GM19238 (cell line): ENCODE data around the gene POLD4.
A peak's percentile ranks its signal among the peaks of the same experiment; 100 is the strongest.

ENCODE experiments used
- DNase-seq: peaks from one replicate; pipeline ENCODE4 v3.0.0; 2011; ENCODE audit warnings: low spot score; ENCODE audit not compliant: insufficient read length

The POLD4 gene

GRCh38 chr11:67317888-67318555 is 35.3 kb downstream of the POLD4 start:
- no peak for DNase-seq

GRCh38 chr11:67317205-67317887 is 36.0 kb downstream of the POLD4 start:
- peak; percentile 99 for DNase-seq

GRCh38 chr11:67316882-67317204 is 36.5 kb downstream of the POLD4 start:
- DNase-seq: no peak

- DNase-seq: no peak
Measured at GRCh38 chr11:67315325-67315909, 37.9 kb downstream of the POLD4 start.

GRCh38 chr11:67314218-67314617 is 39.1 kb downstream of the POLD4 start:
- no peak for DNase-seq

GRCh38 chr11:67313125-67313890 is 40.0 kb downstream of the POLD4 start:
- no peak for DNase-seq

GRCh38 chr11:67312187-67313021 is 40.9 kb downstream of the POLD4 start:
- no peak for DNase-seq

GRCh38 chr11:67311556-67312082 is 41.7 kb downstream of the POLD4 start:
- no peak for DNase-seq

GRCh38 chr11:67311051-67311555 is 42.2 kb downstream of the POLD4 start:
- no peak for DNase-seq

GRCh38 chr11:67310246-67311050 is 42.9 kb downstream of the POLD4 start:
- no peak for DNase-seq

GRCh38 chr11:67309661-67310061 is 43.7 kb downstream of the POLD4 start:
- no peak for DNase-seq

- DNase-seq: no peak
Measured at GRCh38 chr11:67309166-67309565, 44.2 kb downstream of the POLD4 start.

- DNase-seq: no peak
Measured at GRCh38 chr11:67308031-67308866, 45.1 kb downstream of the POLD4 start.

GRCh38 chr11:67307545-67308001 is 45.8 kb downstream of the POLD4 start:
- no peak for DNase-seq

- DNase-seq: no peak
Measured at GRCh38 chr11:67306769-67307544, 46.4 kb downstream of the POLD4 start.

GRCh38 chr11:67304511-67305113 is 48.7 kb downstream of the POLD4 start:
- no peak for DNase-seq

- no peak for DNase-seq
Measured at GRCh38 chr11:67303835-67304411, 49.4 kb downstream of the POLD4 start.
